Panc1 (cell line): ENCODE results near the gene SEC31A.

Experiments used
- POLR2AphosphoS5 ChIP-seq: IDR thresholded peaks from 2 replicates; pipeline ENCODE4 v1.6.1; 2012; ENCODE audit warnings: mild to moderate bottlenecking, low read depth, low read length, moderate library complexity
- TF ChIP-seq, protein P1 (sequence below): fragments of 450-650 bp; IDR thresholded peaks from 2 replicates; pipeline ENCODE4 v1.5.1; 2017; ENCODE audit warnings: mild to moderate bottlenecking

- TF ChIP-seq, protein P1, sequence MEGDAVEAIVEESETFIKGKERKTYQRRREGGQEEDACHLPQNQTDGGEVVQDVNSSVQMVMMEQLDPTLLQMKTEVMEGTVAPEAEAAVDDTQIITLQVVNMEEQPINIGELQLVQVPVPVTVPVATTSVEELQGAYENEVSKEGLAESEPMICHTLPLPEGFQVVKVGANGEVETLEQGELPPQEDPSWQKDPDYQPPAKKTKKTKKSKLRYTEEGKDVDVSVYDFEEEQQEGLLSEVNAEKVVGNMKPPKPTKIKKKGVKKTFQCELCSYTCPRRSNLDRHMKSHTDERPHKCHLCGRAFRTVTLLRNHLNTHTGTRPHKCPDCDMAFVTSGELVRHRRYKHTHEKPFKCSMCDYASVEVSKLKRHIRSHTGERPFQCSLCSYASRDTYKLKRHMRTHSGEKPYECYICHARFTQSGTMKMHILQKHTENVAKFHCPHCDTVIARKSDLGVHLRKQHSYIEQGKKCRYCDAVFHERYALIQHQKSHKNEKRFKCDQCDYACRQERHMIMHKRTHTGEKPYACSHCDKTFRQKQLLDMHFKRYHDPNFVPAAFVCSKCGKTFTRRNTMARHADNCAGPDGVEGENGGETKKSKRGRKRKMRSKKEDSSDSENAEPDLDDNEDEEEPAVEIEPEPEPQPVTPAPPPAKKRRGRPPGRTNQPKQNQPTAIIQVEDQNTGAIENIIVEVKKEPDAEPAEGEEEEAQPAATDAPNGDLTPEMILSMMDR = no peak
- TF ChIP-seq POLR2AphosphoS5 = no peak
Observed at GRCh38 chr4:82918091-82918490, 27.1 kb upstream of the SEC31A start.
